HG03432 (cell line): ENCODE results near the gene ACTN2.

Experiments used
- ATAC-seq: cut with Tn5 transposase; IDR thresholded peaks from one replicate; pipeline ENCODE4 v1.9.1; 2021; ENCODE audit warnings: mild to moderate bottlenecking, moderate library complexity; ENCODE audit not compliant: unreplicated experiment

The ACTN2 gene

DNA sequence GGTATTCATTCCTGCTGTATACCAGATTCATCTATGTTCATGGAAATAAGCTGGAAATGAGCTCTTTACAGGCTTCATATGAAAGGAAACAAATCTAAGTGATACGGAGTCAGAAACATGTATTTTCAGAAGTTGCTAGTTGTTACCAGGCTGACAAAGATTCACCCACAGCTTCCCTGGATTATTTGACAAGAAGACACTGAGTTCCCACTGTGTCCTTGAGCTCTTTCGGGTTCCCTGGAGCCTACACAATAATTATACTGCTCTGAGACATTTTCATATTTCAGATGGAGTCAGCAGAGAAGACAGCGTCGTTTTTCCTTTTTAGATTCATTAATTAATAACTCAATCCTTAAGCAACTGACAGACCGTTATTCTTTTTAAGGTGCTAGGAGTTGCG is 79.5 kb downstream of the ACTN2 start:
- no peak for ATAC-seq

DNA sequence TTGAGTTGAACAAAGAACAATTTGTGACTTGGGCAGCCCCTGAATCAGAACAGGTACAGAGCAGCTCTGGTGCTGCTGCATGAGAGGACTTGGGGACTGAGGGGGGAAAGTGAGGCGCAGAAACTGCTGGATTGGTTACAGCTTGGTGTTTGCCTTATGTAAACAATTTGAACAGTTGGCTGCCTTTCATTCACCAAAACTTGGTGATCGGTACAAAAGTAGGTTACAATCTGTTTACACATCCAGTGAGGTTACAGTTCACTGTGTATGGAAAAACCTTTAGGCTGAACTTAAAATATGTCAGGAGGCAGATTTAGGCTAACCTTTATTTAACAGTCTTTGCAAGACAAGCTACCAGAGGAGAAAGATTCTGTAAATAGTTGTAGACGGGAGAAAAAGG is 80.2 kb downstream of the ACTN2 start:
- no peak for ATAC-seq

DNA sequence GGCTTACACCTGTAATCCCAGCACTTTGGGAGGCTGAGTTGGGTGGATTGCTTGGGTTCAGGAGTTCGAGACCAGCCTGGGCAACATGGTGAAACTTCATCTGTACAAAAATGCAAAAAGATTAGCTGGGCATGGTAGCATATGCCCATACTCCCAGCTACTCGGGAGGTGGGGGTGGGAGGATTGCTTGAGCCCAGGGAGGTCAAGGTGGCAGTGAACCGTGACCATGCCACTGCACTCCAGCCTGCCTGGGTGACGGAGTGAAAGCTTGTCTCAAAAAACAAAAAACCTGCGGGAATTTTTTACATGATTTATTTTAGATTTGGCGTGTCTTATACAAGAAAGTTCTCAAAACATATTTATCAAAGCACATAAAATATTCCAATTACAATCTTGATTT is 81.0 kb downstream of the ACTN2 start:
- no peak for ATAC-seq

DNA sequence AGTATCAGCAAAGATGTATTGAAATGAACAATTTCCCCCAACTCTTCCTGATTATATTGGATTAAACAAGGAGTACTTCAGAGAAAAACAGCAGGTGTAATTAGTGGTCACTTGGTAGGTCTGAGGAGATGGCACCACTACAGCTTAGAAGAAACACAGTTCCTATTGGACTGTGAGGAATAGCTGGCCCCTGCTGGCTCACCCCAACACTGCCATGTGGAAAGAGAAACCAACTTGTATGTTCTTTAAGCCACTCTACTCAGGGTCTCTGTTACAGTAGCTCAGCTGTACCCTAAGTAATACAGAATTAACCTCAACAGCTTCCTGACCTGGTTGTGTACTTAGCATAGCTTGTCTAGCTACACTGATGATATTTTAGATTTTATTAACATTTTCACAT is 82.3 kb downstream of the ACTN2 start:
- ATAC-seq = no peak

DNA sequence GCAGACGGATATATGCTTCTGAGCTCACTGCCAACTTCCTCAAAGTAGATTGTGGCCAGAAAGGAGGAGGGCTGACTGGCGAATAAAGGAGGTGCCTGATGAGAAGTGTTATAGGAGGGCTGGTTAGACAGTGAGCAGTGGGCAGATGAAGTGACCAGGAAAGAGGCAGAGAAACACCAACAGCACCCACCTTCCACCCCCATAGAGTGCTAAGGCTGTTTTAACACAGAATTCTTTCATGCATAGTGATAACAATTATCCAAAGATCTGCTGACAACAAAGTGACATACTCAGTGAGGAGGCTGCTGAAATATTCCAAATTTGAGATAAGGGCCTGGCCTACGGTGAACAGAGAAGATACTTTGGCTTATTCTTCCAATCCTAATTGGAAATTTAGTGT is 87.6 kb downstream of the ACTN2 start:
- no peak for ATAC-seq

DNA sequence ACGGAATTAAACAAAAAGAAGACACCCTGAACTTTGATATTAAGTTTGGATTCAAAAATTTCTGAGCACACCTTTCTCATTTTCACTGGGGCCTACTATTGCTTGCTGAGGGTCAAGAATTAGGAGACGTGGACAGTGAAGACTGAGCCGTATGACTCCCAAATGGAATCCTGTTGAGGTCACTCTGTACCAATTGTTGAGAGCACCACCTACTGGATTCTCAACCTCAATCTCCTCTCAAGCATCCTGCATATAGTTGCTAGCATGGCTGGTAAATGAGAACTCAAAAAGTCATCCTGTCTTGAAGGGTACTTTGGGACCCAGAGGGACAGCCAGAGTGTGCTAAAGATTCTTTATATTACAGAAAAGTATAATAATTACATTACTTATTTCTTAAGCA is 88.6 kb downstream of the ACTN2 start:
- no peak for ATAC-seq

DNA sequence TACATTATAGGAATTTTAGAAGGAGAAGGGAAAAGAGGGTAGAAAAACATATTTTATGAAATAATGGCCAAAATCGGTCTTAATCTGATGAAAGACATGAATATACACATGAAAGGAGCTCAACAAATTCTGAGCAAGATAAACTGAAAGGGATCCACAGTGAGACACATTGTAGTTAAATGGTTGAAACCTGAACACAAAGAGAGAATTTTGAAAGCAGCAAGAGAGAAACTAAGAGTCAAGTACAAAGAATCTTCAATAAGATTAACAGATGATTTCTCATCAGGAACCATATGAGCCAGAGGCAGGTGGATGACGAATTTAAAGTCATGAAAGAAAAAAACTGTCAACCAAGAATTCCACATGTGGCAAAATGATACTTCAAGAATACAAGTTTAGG is 93.0 kb downstream of the ACTN2 start:
- ATAC-seq = no peak

DNA sequence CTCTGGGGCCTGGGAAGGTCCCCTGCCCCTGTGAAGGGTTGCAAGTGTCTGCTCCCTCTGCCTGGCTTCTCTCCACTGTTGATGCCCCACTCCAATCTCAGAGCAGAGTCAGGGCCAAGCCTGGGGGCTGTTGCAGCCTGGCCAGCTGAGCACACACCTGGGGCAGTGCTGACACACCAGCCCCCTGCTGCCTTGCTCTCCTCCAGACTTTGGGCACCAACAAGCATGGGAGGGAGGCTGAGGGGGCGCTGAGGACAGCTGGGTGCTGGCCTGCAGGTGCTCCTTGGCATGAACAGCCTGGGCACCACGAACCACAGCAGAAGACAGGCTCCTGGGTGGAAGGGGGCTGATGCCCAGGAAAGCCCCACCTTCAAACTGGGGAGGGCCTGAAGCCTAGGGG is 99.2 kb downstream of the ACTN2 start:
- no peak for ATAC-seq

DNA sequence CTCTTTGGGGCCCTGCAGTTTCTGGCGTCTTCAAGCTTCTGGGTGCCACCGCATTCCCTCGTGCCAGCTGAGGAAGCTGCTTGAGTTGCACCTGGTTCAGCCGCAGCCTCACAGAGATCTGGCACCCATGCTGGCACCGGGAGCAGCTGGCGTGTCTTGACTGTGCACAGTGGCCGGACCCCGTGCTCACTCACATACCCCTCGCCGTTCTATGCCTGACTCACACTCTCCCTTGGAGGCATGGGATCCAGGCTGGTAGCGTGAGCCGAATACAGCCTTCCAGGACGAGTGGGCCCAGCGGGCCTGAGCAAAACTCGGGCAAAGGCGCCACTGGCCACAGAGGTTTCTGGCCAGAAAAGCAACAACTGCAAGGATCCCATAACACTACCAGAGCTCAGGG is 100.2 kb downstream of the ACTN2 start:
- ATAC-seq = no peak

DNA sequence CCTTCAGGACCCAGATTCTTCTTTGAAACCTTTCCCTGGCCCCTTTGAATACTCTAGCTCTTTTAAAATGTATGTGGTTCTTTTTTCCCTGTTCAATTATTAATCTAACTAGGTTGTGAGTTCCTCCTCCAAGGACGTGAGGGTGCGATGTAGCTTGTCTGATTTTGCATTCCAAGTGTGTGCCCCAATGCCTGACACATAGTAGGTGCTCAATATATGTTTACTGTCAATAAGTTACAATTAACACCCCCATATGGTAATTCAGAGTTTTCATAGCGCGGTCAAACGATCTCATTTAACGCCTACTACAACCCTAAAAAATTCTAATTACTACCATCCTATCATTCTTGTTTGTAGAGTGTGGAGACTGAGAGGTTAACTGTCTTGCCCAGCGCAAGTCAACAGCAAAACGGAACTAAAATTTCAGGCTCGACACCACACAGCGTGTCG is 108.3 kb downstream of the ACTN2 start:
- ATAC-seq = no peak

DNA sequence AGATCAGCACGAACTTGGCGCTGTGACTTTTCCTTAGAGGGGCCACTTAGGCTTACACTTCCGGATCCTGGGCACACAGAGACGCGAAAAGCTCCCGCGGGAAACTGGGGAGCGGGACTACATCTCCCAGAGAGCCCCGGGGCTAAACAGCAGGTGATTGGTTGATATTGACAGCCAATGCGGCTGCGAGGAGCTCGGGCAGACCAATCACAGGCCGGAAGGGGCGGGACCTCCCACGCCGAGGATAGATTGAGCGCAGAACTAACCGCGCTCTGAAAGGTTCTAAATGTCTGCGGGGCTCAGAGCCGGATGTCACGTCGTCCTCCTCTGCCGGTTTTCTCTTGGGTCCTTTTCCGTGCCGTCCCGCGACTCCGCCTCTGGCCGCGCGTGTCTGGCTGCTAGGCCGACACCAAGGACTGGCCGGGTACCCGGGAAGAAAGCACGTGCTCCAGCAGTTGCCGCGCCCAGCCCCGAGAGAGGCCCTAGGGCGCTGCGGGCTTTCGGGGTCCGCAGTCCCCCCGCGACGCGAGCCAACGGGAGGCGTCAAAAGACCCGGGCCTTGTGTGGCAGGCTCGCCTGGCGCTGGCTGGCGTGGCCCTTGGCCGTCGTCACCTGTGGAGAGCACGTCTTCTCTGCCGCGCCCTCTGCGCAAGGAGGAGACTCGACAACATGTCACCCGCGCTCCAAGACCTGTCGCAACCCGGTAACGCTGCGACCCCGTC is 108.9 kb downstream of the ACTN2 start, which contains the start of gene MTR:
MTR (plus strand) TSS at position 258 of the 722 bp plus-strand sequence; CDS start at position 670, 412 bp downstream.
- ATAC-seq = peak; percentile 97

DNA sequence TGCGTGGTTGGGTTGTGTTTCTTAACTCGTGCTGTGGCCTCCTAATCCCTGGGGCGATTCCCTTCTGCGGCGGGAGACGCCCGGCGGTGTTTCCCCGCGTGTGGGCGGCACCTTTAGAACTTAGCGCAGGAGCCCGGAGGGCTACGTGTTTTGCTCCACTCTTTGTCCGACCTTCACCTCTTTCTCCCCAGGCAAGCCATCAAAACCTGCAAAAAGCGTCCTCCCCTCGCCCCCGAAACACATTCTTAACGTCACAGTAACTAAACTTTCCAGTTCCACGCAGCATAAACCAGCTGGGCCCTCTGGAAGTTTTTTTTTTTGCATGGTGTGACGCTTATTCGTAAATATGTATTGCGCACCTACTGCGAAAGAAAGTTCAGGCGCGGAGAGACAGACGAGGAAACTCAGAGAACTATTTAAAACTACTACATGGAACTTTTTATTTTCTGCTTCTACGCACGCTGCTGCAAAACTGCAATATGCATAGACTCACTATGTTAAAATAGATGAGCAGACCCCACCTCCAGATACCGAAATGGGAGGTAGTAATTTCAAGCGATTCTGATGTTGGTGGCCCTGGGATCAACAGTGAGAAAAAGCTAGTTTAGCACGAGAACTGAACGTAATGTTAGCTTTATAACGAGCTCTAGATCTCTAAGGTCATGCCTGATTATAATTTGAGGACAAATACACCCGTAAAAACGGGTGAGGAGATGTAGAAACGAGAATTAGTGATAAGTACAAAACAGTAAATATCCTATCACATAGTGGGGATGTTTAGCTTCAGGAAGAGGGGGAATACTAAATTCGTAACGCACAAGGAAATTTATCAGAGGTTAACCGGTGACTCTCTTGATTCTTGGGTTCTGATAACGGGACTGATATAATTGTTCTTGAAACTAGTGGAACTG is 109.7 kb downstream of the ACTN2 start:
- ATAC-seq = peak; percentile 46

DNA sequence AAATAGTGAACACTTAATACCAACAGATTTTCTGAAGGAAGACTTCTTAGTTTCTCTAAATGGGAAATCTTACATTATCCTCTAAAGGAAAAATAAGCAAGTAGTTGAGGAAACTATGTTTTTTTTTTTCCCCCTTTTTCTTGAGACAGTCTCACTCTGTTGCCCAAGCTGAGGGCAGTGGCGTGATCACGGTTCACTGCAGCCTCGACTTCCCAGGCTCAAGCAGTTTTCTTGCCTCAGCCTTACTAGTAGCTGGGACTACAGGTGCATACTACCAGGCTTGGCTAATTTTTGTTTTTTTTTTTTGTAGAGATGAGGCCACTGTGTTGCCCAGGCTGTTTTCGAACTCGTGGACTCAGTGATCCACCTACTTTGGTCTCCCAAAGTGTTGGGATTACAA is 112.7 kb downstream of the ACTN2 start:
- ATAC-seq = no peak

DNA sequence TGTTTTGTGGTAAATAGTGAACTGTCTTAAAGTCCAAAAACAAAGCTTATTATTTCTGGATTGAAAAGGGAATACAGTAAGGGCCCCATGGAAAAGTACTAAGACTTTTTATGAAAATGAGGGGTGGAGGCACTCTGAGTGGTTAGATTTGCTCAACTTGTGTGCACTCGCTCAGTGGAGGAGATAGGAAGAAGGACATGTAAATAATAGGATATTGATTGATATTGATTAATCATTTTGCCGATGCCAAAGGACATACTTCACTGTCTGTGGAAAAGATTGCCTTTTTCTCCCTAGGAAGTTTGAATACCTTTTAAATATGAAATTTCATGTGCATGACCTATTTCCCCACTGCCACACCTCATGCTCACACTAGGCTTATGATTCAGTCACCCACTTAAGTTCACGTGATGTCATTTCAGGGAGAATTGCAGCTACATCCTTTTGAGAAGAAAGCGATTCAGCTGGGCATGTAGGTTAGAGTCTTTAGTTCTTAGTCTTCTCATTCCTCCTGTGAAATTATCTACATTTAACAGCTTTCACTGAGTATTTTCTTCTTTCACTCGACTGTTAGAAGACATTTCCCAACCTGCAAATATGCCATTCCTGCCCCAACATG is 113.8 kb downstream of the ACTN2 start:
- ATAC-seq = no peak

DNA sequence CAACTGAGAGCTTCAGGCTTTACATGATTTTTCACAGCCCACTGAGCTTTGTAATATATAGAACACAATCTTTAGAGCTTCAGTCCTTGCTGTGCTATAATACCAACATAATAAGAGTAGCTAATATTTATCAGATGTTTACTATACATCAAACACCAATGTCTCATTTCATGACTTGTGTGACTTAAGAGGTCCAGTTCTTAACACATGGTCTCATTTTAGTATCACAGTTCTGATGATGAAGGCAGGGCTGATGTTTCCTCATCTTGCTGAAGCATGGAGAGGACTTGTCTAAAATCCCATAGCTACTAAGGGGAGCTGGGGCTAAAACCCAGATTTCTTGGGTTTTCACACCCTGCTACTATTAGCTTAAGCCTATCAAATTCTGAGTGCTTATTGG is 114.3 kb downstream of the ACTN2 start:
- ATAC-seq = no peak

DNA sequence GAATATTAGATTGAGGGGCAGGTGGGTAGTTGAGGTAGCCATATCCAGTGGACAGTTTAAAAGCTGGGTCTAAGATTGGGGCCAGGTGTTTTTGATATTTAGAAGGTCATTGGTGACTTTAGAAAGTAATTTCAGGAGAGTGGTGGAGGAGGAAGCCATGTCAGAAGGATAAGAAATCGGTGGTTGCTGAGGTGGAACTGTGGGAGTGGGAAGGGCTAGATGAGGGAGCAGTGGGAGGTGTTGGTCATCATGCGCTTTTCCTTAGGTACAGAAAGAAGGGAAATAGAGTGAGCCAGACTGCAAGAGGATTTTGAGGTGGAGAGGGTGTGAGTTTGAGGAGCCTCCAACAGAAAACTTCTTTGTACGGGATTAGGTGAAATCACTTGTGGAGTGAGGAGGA is 116.0 kb downstream of the ACTN2 start:
- no peak for ATAC-seq

DNA sequence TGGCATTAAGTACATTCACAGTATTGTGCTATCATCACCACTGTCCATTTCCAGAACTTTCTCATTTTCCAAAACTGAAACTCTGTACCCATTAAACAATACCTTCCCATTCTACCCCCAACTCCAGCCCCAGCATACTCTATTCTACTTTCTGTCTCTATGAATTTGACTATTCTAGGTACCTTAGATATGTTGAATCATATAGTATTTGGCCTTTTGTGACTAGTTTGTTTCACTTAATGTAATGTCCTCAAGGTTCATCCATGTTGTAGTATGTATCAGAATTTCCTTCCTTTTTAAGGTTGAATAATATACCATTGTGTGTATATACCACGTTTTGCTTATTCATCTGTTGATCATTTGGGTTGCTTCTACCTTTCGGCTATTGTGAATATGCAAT is 120.3 kb downstream of the ACTN2 start:
- ATAC-seq = no peak

DNA sequence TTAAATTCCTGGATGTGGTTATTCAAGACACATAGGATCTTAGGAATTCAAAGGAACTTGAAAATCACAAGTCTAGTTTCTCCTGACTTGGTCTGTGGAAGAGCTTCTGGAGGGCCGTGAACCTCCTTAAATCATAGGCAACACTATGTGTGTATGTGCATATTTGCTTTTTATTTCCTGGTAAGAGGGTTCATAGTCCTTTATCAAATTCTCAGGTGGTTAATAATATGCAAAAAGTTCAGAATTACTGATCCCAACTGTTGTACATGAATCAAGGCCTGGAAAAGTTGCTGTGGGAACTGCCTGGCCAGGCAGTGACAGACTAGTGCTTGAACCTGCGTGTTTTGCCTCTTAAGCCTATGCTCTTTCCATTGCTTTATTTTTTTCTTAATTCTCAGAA is 121.7 kb downstream of the ACTN2 start:
- no peak for ATAC-seq

DNA sequence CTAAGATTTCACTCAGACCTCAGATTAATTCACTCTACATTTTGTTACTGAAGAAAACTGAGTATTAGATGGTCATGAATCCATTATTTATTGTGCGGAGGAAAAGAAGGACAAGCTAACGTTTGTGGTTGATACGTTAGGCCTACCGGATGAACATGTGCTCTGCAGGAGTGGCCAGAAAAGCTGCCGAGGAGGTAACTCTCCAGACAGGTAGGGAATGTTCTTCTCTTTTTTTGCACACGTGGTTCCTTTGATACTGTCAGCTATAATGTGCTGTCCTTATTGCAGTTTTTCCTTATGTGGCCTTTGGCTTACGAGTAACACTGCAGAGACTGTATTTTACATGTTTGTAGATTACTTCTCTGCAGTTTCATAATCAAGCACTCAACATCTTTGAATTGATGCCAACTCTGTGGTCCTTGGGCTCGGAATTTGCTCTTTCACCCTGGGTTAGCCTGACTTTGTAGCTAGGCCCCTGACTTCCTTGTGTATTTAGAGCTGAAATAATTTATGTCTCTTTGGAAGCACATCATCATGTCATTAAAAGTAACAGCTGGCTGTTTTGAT is 122.3 kb downstream of the ACTN2 start:
- ATAC-seq = no peak

DNA sequence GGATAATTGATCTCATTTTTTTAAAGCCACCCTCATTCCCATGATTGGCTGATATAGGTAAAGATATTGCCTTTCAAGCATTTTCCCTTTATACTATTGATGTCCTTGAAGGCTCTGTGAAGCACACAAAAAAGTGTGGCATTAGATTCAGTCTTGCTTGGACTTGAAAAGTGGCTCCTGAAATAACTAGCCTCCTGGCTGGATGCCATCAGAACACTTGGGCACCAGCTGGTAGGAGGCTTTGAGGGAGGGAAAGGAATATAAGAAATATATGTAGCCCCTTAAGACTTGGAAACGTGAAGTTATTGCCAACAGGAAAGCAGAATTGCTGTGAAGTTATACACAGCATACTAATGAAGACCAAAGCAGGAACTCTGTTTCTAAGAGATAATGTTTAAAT is 122.8 kb downstream of the ACTN2 start:
- ATAC-seq = no peak

DNA sequence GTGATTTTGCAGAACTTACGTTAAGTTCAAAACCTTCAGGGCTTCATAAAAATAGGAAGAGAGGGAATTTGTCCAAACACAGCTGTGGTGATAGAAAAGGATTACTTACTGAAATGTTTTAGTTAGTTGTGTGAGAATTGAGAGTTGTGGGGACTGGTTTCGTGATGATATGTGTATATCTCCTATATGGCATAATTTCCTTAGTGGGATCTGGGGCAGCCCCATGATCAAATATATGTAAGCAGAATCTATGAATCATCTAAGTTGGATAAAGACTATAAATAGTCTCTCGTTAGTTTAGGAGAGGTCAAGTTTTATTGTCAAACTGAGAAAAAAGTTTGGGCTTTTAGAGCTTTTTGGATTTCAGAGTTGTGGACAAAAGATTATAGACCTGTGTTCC is 123.7 kb downstream of the ACTN2 start:
- no peak for ATAC-seq
